ENCODE data around the gene FOXO4.

FOXO4 gene

GRCh38 chrX:71147496-71148277, 52.0 kb downstream of the FOXO4 start:
- no peak for DNase-seq

- no peak for DNase-seq
Observed at GRCh38 chrX:71148278-71148663, 52.6 kb downstream of the FOXO4 start.

- no peak for DNase-seq
Observed at GRCh38 chrX:71151366-71151765, 55.7 kb downstream of the FOXO4 start.
